Left renal cortex interstitium (tissue), 4 donors: Measurements from ENCODE around the gene KRTAP10-11. TPM values are rescaled to one million over a fixed set of nuclear protein-coding genes. Genes with fewer than 3 reads are reported as not detected.
"Not testable (repeated sequence)": the region's sequence is repeated elsewhere in the genome, so short reads cannot be mapped to it uniquely, and the experiment has no call there.

ENCODE experiments used
- DNase-seq, 4 donors: peaks; one replicate each; pipeline ENCODE4 v3.0.0-alpha.2; 2013; ENCODE audit warnings: low read depth in 4 of 4, low spot score in 2 of 4, missing footprints in 1 of 4
- polyA plus RNA-seq, 4 donors: library from polyadenylated mRNA; unstranded; fragments of 120-200 nt; gene quantifications; one replicate each; pipeline ENCODE4 v1.2.1, GENCODE V29; 2013; ENCODE audit not compliant: insufficient read length in 4 of 4

KRTAP10-11 gene
- polyA plus RNA-seq = not detected

GRCh38 chr21:44646366-44647221 lies at the start of gene KRTAP10-11:
KRTAP10-11 (plus strand) TSS chr21:44646414; CDS start chr21:44646459, 45 bp downstream.
- DNase-seq = not testable (repeated sequence)

GRCh38 chr21:44598061-44598460 lies 48.2 kb upstream of the KRTAP10-11 start:
- DNase-seq = no peak

DNA sequence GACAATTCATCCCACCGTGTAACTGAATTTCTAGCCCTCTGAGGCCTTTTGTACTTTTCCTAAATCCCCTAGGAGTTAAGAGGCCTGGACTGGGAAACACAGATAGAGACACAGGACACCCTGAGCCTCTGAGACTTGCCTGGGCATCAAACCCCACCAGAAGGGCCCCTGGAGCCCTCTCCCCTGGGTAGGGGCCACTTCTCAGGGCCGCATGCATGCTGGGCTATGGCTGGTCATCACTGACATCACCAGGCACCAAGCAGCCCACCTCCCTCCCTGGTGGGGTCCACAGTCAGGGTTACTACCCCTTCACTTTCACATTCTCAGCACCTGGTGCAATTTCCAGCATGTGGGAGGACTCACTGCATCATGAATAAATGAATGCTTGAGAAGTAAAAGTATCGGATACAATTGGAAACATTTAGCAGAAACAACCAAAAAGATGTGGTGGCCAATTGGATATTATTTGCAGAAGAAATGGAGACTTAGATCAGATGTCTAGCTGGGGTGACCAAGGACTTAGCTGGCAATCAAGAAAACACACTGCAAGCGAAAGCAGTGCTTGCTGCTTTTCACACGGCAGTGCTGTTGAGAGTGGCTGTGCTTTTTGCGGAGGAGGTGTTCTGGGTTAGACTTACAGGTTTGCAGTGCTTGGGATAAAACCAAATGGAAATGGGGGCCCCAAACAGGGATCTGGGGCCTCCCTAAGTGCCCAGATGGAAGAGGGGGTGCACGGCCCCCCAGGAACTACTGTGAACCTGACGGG lies 46.8 kb upstream of the KRTAP10-11 start:
- no peak for DNase-seq

DNA sequence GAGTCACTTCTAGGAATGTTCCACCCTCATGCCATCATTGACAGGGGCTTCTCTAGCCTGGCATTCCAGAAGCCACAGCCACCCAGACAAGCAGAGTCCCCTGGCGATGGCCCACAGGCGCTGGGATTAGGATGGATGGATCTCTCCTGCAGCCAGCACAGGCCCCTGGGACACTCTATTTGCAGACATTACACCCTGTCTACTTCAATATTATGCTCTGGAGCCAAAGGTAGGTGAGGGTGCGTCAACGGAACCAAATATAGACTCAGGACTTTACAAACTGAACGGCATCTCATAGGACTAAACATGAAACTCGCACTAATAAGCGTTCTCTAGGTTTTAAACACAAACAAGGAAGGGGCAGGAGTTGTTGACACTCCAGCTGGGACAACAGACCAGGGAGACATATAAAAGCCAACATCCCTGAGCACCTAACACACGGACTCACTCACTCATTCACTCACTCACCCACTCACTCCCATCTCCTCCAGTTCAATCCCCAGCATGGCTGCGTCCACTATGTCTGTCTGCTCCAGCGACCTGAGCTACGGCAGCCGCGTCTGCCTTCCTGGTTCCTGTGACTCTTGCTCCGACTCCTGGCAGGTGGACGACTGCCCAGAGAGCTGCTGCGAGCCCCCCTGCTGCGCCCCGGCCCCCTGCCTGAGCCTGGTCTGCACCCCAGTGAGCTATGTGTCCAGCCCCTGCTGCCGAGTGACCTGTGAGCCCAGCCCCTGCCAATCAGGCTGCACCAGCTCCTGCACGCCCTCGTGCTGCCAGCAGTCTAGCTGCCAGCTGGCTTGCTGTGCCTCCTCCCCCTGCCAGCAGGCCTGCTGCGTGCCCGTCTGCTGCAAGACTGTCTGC lies 45.9 kb upstream of the KRTAP10-11 start, which contains the start of gene KRTAP10-7:
Gene KRTAP10-7, plus strand, starts transcription at position 480 of the 861 bp plus-strand sequence. Its CDS starts 25 bp downstream, at position 505.
- not testable (repeated sequence) for DNase-seq

- DNase-seq = not testable (repeated sequence)
Observed at GRCh38 chr21:44601091-44601490, 45.1 kb upstream of the KRTAP10-11 start.

GRCh38 chr21:44601596-44602462 lies 44.4 kb upstream of the KRTAP10-11 start:
- DNase-seq = no peak

GRCh38 chr21:44602463-44602850 lies 43.8 kb upstream of the KRTAP10-11 start:
- no peak for DNase-seq

- no peak for DNase-seq
Observed at GRCh38 chr21:44603109-44603875, 42.9 kb upstream of the KRTAP10-11 start.

GRCh38 chr21:44603911-44604310 lies 42.3 kb upstream of the KRTAP10-11 start:
- DNase-seq = no peak

DNA sequence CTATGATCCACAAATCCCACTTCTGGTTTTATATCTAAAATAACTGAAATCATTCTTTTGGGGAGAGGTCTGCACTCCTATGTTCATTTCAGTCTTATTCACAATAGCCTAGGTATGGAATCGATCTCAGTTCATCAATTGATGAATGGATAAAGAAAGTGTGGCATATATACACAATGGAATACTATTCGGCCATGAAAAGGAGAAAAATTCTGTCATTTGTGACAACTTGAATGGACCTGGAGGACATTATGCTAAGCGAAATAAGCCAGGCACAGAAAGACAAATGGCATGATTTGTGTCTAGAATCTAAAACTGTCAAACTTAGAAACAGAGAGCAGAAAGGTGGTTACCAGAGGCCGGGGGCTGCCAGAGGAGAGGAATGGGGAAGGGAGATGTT lies 39.7 kb upstream of the KRTAP10-11 start:
- DNase-seq = no peak

DNA sequence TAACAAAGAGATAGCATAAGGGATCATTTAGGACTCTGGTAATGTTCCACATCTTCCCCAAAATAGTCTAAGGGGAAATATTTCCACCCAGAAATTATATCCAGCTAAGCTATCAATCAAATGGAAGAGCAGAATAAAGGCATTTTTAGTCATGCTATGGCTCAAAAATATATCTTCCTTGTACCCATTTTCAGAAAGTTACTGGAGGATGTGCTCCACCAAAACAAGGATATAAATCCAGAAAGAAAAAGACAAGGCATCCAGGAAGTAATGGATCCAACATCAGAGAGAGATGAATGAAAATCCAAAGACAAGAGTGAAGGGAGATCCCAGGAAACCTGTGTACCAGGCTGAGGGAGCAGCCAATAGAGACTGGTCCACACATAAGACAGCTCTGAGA lies 37.0 kb upstream of the KRTAP10-11 start:
- DNase-seq = no peak

- DNase-seq = not testable (repeated sequence)
Observed at GRCh38 chr21:44610157-44610843, 35.9 kb upstream of the KRTAP10-11 start.

DNA sequence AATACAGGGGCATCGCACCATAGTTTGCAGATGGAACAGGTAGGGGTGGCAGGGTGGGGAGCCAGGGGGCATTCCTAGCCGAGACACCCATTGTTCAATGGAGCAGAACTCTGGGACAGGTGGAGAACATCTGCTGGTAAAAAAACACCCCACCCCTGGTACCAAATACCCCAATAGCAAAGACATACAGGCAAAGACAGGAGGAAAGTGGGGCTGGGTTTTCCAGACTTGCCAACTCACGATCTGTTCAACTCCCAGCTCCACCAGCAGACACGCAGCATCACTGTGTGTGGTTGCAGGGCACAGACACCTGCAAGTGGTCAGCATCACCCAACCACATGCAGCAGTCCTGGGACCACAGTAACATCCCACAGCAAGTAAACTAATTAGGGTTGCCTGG lies 34.7 kb upstream of the KRTAP10-11 start:
- no peak for DNase-seq

DNA sequence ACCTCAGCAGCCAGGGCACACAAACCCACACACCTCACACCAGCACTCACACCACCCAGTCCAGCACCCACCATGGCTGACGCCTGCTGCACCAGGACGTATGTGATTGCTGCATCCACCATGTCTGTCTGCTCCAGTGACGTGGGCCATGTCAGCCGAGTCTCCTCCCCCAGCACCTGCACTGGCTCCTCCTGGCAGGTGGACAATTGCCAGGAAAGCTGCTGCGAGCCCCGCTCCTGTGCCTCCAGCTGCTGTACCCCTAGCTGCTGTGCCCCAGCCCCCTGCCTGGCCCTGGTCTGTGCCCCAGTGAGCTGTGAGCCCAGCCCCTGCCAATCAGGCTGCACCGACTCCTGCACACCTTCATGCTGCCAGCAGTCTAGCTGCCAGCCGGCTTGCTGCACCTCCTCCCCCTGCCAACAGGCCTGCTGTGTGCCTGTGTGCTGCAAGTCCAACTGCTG lies 34.2 kb upstream of the KRTAP10-11 start, which contains the start of gene KRTAP10-8:
Gene KRTAP10-8, plus strand, starts transcription at position 51 of the 458 bp plus-strand sequence. Its CDS starts 22 bp downstream, at position 73.
- DNase-seq = no peak

DNA sequence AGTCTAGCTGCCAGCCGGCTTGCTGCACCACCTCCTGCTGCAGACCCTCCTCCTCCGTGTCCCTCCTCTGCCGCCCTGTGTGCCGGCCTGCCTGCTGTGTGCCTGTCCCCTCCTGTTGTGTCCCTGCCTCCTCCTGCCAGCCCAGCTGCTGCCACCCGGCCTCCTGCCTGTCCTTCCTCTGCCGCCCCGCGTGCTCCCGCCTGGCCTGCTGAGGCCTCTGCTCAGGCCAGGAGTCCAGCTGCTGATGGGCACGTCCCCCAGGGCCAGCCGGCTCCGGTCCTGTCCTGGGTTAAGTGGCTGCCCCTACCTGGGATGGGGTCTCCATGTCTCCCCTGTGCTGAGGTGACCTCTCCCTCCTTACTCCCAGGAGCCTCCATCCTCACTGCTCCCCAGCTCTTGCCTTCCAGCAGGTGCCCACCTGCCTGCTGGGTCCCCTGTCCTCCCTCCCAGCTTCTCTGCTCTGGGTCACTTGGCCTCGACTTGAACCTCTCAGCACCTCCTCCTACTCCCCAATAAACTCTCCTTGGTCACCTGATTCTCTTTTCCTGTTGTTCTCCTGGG lies 33.5 kb upstream of the KRTAP10-11 start:
- DNase-seq = no peak

DNA sequence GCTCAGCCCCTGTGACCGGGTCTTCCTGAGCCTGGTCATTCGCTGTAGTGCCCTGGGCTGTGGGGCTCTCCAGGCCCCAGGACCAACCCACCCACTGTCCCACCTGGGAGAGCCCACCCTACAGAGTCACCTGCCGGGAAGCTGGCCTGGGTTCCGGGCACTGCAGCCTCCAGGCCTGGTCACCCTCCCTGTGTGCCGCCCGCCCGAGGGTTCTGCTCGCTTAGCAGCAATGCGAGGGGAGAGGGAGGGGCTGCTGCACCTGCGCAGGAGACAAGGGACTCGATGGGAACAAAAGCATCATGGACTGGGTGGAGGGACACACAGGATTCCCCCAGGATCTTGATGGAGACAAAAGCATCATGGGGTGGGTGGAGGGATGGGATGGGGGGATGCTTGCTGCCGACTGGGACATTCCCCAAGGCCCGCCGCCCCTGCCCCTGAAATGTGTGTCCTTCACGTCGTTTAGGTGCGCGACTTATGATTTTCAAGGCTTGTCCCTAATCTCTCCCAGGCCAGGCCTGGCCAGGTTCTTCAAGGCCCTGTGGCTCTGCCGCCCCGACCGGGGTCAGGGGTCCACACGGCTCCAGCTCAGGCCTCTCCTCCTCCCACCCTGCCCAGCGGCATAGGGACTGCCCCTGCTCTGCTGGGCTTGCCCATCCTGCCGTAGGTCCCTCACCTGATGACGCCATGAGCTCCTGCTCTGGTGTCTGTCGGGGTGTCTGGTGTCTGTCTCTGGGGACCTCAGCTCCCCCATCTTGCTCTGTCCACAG lies 32.6 kb upstream of the KRTAP10-11 start:
- no peak for DNase-seq

GRCh38 chr21:44614161-44614631 lies 32.0 kb upstream of the KRTAP10-11 start:
- no peak for DNase-seq
